Bronchial epithelial cell (primary cell): ENCODE results near the gene SPINDOC. TPM values are rescaled to one million over a fixed set of nuclear protein-coding genes. Genes with fewer than 3 reads are reported as not detected.
A peak's percentile ranks its signal among the peaks of the same experiment; 100 is the strongest.

Source experiments
- DNase-seq: peaks from one replicate; pipeline ENCODE4 v3.0.0-alpha.2; 2010; ENCODE audit warnings: low read depth
- FAIRE-seq: peaks from 2 replicates; lab custom pipeline; 2011; peaks lifted over from hg19 to GRCh38; lab: Jason Lieb, UNC
- H3K27me3 ChIP-seq: 2 replicates; pipeline ENCODE4 v1.5.1; 2011; ENCODE audit warnings: low read length; ENCODE audit not compliant: control insufficient read depth, insufficient read depth
- H3K36me3 ChIP-seq: 2 replicates; pipeline ENCODE4 v1.5.1; 2011; ENCODE audit warnings: low read length; ENCODE audit not compliant: control insufficient read depth, insufficient read depth
- H3K4me3 ChIP-seq: 2 replicates; pipeline ENCODE4 v1.5.1; 2011; ENCODE audit warnings: mild to moderate bottlenecking, low read depth, low read length, control low read depth
- CTCF ChIP-seq: IDR thresholded peaks from 2 replicates; pipeline ENCODE4 v1.5.1; 2011; ENCODE audit warnings: mild to moderate bottlenecking, moderate library complexity, low read length, control low read depth, inconsistent platforms; ENCODE audit not compliant: insufficient read depth, severe bottlenecking
- total RNA-seq: library from RNA; depleted of rRNA; stranded (reverse); fragments of >200 nt; gene quantifications from 2 replicates; pipeline ENCODE4 v1.2.1, GENCODE V29; 2014

The SPINDOC gene
- total RNA-seq, 1 donor from 2014 or later: 3.4 TPM

GRCh38 chr11:63832336-63832735 is 19.1 kb downstream of the SPINDOC start:
- DNase-seq (no peak), FAIRE-seq (no peak)
- H3K4me3 ChIP-seq: no peak overlapping the region
- no peaks in the 10 kb centered on the region for H3K36me3 ChIP-seq
- H3K27me3 ChIP-seq: no peaks in the 10 kb centered on the region
- no peak for TF ChIP-seq CTCF

- H3K27me3 ChIP-seq: no peaks in the 10 kb centered on the region
- no peak for DNase-seq
- no peak overlapping the region for H3K4me3 ChIP-seq
- FAIRE-seq: no peak
- no peaks in the 10 kb centered on the region for H3K36me3 ChIP-seq
- TF ChIP-seq CTCF: no peak
Observed at GRCh38 chr11:63833048-63833447, 19.8 kb downstream of the SPINDOC start.

- H3K36me3 ChIP-seq: no peaks in the 10 kb centered on the region
- FAIRE-seq: no peak
- no peak for TF ChIP-seq CTCF
Observed at GRCh38 chr11:63834535-63835157, 21.4 kb downstream of the SPINDOC start.

GRCh38 chr11:63835158-63835545 is 21.9 kb downstream of the SPINDOC start:
- H3K27me3 ChIP-seq: no peaks in the 10 kb centered on the region
- no peaks in the 10 kb centered on the region for H3K36me3 ChIP-seq
- no peak for TF ChIP-seq CTCF
- DNase-seq (no peak), FAIRE-seq (no peak)
- H3K4me3 ChIP-seq: no peak overlapping the region

More at GRCh38 chr11:63834535-63835157, 21.4 kb downstream of the SPINDOC start:
- DNase-seq: no peak
- Histone ChIP-seq H3K4me3 (no peak overlapping the region), H3K27me3 (no peaks in the 10 kb centered on the region)

- peak; percentile 90 for TF ChIP-seq CTCF
- peak; percentile 71 for DNase-seq
- FAIRE-seq: no peak
Observed at GRCh38 chr11:63837027-63837688, 23.9 kb downstream of the SPINDOC start.

More at GRCh38 chr11:63837027-63837688, 23.9 kb downstream of the SPINDOC start:
- Histone ChIP-seq H3K36me3 (no peaks in the 10 kb centered on the region), H3K4me3 (no peak overlapping the region), H3K27me3 (no peaks in the 10 kb centered on the region)
